Measurements from ENCODE around the gene SEC23A. TPM values are rescaled to one million over a fixed set of nuclear protein-coding genes. Genes with fewer than 3 reads are reported as not detected.

SEC23A gene
- total and polyA plus RNA-seq, 2 of the 13 experiments (the other 11 are each of a cell fraction or from before 2014, with no cell fraction given), result 403 to 887 TPM

- TF ChIP-seq, protein P1, sequence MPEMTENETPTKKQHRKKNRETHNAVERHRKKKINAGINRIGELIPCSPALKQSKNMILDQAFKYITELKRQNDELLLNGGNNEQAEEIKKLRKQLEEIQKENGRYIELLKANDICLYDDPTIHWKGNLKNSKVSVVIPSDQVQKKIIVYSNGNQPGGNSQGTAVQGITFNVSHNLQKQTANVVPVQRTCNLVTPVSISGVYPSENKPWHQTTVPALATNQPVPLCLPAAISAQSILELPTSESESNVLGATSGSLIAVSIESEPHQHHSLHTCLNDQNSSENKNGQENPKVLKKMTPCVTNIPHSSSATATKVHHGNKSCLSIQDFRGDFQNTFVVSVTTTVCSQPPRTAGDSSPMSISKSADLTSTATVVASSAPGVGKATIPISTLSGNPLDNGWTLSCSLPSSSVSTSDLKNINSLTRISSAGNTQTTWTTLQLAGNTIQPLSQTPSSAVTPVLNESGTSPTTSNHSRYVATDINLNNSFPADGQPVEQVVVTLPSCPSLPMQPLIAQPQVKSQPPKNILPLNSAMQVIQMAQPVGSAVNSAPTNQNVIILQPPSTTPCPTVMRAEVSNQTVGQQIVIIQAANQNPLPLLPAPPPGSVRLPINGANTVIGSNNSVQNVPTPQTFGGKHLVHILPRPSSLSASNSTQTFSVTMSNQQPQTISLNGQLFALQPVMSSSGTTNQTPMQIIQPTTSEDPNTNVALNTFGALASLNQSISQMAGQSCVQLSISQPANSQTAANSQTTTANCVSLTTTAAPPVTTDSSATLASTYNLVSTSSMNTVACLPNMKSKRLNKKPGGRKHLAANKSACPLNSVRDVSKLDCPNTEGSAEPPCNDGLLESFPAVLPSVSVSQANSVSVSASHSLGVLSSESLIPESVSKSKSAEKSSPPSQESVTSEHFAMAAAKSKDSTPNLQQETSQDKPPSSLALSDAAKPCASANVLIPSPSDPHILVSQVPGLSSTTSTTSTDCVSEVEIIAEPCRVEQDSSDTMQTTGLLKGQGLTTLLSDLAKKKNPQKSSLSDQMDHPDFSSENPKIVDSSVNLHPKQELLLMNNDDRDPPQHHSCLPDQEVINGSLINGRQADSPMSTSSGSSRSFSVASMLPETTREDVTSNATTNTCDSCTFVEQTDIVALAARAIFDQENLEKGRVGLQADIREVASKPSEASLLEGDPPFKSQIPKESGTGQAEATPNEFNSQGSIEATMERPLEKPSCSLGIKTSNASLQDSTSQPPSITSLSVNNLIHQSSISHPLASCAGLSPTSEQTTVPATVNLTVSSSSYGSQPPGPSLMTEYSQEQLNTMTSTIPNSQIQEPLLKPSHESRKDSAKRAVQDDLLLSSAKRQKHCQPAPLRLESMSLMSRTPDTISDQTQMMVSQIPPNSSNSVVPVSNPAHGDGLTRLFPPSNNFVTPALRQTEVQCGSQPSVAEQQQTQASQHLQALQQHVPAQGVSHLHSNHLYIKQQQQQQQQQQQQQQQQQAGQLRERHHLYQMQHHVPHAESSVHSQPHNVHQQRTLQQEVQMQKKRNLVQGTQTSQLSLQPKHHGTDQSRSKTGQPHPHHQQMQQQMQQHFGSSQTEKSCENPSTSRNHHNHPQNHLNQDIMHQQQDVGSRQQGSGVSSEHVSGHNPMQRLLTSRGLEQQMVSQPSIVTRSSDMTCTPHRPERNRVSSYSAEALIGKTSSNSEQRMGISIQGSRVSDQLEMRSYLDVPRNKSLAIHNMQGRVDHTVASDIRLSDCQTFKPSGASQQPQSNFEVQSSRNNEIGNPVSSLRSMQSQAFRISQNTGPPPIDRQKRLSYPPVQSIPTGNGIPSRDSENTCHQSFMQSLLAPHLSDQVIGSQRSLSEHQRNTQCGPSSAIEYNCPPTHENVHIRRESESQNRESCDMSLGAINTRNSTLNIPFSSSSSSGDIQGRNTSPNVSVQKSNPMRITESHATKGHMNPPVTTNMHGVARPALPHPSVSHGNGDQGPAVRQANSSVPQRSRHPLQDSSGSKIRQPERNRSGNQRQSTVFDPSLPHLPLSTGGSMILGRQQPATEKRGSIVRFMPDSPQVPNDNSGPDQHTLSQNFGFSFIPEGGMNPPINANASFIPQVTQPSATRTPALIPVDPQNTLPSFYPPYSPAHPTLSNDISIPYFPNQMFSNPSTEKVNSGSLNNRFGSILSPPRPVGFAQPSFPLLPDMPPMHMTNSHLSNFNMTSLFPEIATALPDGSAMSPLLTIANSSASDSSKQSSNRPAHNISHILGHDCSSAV (CRISPR knock-in tag; IDR thresholded peaks at IDR 0.05; ENCODE audit: borderline replicate concordance), result no peak; the same call in 1 of the 2 replicates
- TF ChIP-seq ZNF704 (CRISPR knock-in tag; IDR thresholded peaks at IDR 0.05; ENCODE audit: borderline replicate concordance) (no peak), ZNF891 (CRISPR knock-in tag; IDR thresholded peaks at IDR 0.05) (no peak), YEATS2 (CRISPR knock-in tag; IDR thresholded peaks at IDR 0.05; ENCODE audit: borderline replicate concordance) (peak; percentile 54; the same call in 1 of the 2 replicates), GTF3A (CRISPR knock-in tag; conservative IDR thresholded peaks at IDR 0.05) (no peak), TCF12 (IDR thresholded peaks at IDR 0.05) (no peak), TCF12 (CRISPR knock-in tag; IDR thresholded peaks at IDR 0.05) (0 out of 2 replicates have a peak, but pooled peaks have one; percentile 27), CEBPB (IDR thresholded peaks at IDR 0.05; ENCODE audit: borderline replicate concordance, low read depth, low read length) (no peak), GLI4 (CRISPR knock-in tag; IDR thresholded peaks at IDR 0.05; ENCODE audit: borderline replicate concordance) (no peak), JUND (CRISPR knock-in tag; IDR thresholded peaks at IDR 0.05) (no peak), CEBPG (CRISPR knock-in tag; IDR thresholded peaks at IDR 0.05) (peak; percentile 32; the same call in 1 of the 2 replicates), ZNF503 (CRISPR knock-in tag; IDR thresholded peaks at IDR 0.05) (no peak), ZNF362 (CRISPR knock-in tag; IDR thresholded peaks at IDR 0.05; ENCODE audit: borderline replicate concordance) (peak; percentile 72; the same call in 1 of the 2 replicates), ZNF547 (CRISPR knock-in tag; IDR thresholded peaks at IDR 0.05) (peak; percentile 11; the same call in 1 of the 2 replicates), HMG20A (CRISPR knock-in tag; IDR thresholded peaks at IDR 0.05; ENCODE audit: borderline replicate concordance) (peak; percentile 50; the same call in 1 of the 2 replicates), PLRG1 (conservative IDR thresholded peaks at IDR 0.05) (no peak), EED (CRISPR knock-in tag; IDR thresholded peaks at IDR 0.05) (no peak), MEF2D (CRISPR knock-in tag; IDR thresholded peaks at IDR 0.05) (peak; percentile 76; the same call in 1 of the 2 replicates)
Observed at GRCh38 chr14:39145266-39145966, 42.4 kb upstream of the SEC23A start (continued).
